ENCODE data around the gene ASB3.
"Not testable (repeated sequence)": the region's sequence is repeated elsewhere in the genome, so short reads cannot be mapped to it uniquely, and the experiment has no call there.

Gene ASB3

DNA sequence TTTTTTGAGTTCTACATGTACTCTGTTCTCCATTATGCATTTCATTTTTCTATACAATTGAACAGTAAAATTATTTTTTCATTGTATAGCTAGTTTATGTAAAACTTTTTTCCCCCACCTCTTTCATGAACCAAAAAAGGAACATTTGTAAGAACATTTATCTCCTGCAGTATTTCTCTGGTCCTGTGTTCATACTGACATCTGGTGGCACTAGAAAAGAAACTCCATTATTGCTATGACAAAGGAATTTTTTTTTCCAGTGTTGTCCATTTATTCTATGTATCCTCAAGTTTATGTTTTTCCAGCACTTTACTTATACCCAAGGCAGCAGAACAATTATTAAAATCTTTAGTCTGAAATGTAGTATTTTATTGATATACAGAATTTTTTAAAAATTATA is 46.6 kb downstream of the ASB3 start:
- no peak for DNase-seq (ENCODE audit: low read depth in 1 of 2, low spot score in 1 of 2)

- DNase-seq (ENCODE audit: low read depth in 1 of 2, low spot score in 1 of 2), result no peak
Observed at GRCh38 chr2:53739032-53739431, 47.7 kb downstream of the ASB3 start.

DNA sequence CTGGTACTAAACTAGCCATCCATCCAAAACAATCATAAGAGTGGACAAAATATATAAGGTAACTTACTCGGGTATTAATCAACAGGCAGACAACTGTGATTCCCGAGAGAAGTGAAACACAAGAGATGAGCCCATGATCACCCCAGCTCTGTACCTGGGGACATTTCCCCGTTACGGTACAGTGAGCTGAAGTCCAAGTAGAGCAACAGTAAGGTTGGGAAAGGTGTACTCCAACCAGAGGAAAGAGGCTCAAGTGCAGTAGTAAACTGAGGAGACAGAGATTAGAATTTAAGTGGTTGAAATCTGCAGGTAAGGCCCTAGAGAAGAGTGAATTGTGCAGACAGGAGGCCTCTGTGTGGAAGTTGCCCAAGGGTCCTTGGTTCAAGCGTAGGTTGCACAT is 49.7 kb downstream of the ASB3 start:
- DNase-seq (ENCODE audit: low read depth in 1 of 2, low spot score in 1 of 2), result no peak

GRCh38 chr2:53729143-53729762 is 57.5 kb downstream of the ASB3 start:
- no peak for DNase-seq (ENCODE audit: low read depth in 1 of 2, low spot score in 1 of 2)

GRCh38 chr2:53727921-53728320 is 58.8 kb downstream of the ASB3 start:
- DNase-seq (ENCODE audit: low read depth in 1 of 2, low spot score in 1 of 2), result no peak

GRCh38 chr2:53725662-53726061 is 61.1 kb downstream of the ASB3 start:
- no peak for DNase-seq (ENCODE audit: low read depth in 1 of 2, low spot score in 1 of 2)

GRCh38 chr2:53724536-53724935 is 62.2 kb downstream of the ASB3 start:
- no peak for DNase-seq (ENCODE audit: low read depth in 1 of 2, low spot score in 1 of 2)

GRCh38 chr2:53720944-53721343 is 65.8 kb downstream of the ASB3 start:
- not testable (repeated sequence) for DNase-seq (ENCODE audit: low read depth in 1 of 2, low spot score in 1 of 2)

DNA sequence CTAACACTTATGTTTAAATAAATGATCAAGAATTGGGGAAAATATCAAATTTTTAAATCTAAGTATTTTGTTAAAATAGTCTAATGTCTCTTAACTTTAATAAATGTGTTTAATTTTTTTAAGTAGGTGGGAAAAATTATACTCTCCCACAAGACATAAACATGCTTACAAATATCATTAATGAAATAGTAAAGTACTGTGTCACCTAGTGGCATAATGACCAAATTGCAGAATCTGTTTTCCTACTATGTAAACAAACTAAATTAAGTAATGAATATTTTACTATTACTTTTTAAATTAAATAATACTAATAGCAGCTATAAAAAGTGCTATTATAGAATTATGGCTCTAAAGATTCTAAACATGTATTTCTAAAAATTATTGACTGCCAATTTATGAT is 71.2 kb downstream of the ASB3 start:
- no peak for DNase-seq (ENCODE audit: low read depth in 1 of 2, low spot score in 1 of 2)

DNA sequence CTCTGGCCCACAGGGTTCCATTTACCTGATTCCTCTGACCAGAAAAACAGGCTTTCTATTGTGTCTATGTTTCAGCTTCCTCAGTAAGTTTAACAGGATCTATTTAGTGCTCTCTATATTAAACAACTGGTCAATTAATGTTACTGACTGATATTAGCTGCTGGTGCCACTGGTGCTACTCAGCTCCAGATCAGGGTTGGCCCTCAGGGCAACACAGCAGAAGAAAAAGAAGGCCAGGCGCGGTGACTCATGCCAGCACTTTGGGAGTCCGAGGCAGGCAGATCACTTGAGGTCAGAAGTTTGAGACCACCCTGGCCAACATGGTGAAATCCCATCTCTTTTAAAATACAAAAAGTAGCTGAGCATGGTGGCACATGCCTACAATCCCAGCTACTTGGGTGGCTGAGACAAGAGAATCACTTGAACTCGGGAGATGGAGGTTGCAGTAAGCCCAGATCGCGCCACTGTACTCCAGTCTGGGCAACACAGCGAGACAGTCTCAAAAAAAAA is 75.4 kb downstream of the ASB3 start:
- DNase-seq (ENCODE audit: low read depth in 1 of 2, low spot score in 1 of 2), result no peak

- DNase-seq (ENCODE audit: low read depth in 1 of 2, low spot score in 1 of 2), result no peak
Observed at GRCh38 chr2:53708988-53709387, 77.8 kb downstream of the ASB3 start.

- no peak for DNase-seq (ENCODE audit: low read depth in 1 of 2, low spot score in 1 of 2)
Observed at GRCh38 chr2:53701221-53701620, 85.5 kb downstream of the ASB3 start.

DNA sequence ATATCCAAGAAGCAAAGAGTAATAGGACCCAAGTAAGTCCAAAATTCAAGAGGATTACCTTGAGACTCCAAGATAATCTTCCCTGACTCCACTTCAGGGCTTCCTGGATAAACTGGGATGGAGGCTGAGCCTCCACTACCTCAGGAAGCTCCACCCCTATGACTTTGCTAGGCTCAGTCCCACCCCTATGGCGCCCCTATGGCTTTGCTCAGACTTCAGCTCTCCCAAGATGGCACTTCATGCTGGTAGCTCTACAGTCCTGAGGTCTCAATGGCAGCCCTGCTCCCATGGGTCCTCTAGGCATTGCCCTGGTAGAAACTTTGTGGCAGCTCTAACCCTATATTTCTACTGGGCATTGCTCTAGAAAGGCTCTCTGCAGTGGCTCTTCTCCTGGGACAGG is 89.1 kb downstream of the ASB3 start:
- no peak for DNase-seq (ENCODE audit: low read depth in 1 of 2, low spot score in 1 of 2)

DNA sequence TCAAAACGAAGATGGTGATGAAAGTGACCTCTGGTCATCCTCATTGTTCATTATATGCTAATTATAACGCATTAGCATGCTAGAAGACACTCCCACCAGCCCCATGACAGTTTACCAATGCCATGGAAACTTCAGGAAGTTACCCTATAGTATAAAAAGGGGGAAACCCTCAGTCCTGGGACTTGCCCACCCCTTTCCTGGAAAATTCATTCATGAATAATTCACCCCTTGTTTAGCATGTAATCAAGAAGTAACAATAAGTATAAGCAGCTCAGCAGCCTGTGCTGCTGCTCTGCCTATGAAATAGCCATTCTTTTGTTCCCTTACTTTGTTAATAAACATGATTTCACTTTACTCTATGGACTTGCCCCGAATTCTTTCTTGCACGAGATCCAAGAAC is 89.7 kb downstream of the ASB3 start:
- no peak for DNase-seq (ENCODE audit: low read depth in 1 of 2, low spot score in 1 of 2)

GRCh38 chr2:53695575-53695974 is 91.2 kb downstream of the ASB3 start:
- no peak for DNase-seq (ENCODE audit: low read depth in 1 of 2, low spot score in 1 of 2)

DNA sequence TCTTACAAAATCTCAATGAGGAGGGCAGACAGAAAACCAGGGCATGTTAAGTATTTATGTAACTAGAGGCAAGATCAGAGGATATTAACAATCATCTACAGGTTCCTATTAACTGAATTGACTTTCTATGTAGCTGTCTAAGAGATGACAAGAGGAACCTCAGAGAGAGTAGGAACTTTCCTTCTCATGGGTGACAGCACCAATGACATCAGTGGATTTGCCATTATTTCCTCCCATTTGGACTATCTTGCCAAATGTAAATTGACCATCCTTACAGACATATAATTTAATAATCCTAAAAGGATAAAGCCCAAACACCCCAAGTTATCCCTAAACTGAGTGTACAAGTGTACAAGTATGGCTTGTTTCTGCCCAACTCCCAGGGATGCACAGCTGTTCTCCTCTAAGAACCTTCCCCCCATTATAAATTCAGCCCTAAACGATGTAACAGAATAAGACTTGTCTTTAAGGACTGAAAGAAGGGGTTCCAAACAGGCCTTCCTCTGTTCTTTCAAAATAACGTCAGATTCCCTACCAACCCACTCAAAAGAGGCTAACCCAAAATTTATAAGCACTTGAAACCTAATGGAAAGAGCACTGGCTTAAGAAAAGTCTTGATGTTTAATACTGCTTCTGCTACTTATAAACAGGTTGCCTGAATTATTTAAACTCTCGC is 92.5 kb downstream of the ASB3 start:
- no peak for DNase-seq (ENCODE audit: low read depth in 1 of 2, low spot score in 1 of 2)

GRCh38 chr2:53690876-53691275 is 95.9 kb downstream of the ASB3 start:
- DNase-seq (ENCODE audit: low read depth in 1 of 2, low spot score in 1 of 2), result no peak

GRCh38 chr2:53672881-53673522 is 113.8 kb downstream of the ASB3 start:
- DNase-seq (ENCODE audit: low read depth in 1 of 2, low spot score in 1 of 2), result no peak

GRCh38 chr2:53670331-53670730 is 116.4 kb downstream of the ASB3 start:
- no peak for DNase-seq (ENCODE audit: low read depth in 1 of 2, low spot score in 1 of 2)

- DNase-seq (ENCODE audit: low read depth in 1 of 2, low spot score in 1 of 2), result no peak
Observed at GRCh38 chr2:53668624-53669026, 118.1 kb downstream of the ASB3 start.

GRCh38 chr2:53667130-53667529 is 119.6 kb downstream of the ASB3 start:
- not testable (repeated sequence) for DNase-seq (ENCODE audit: low read depth in 1 of 2, low spot score in 1 of 2)

DNA sequence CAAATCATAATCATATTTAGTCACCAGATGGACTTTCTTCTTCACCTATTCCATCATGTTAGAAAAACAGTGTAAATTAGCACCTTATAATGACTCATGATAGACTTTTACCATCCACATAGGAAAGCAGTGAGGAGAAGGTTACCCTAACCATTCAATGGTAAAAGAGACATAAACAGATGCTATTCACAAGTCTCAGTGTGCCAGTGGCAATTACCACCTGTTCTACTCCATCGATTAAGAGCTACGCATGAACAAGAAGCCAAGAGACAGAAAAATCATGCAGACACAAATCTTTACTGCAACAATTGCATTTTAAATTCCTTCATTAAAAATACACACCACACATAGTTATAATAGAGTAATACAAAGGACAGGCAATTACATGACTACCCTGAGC is 125.9 kb downstream of the ASB3 start:
- no peak for DNase-seq (ENCODE audit: low read depth in 1 of 2, low spot score in 1 of 2)
